Fibroblast of the conjunctiva (primary cell): ENCODE data around the gene CAMSAP1.

Experiments
- DNase-seq: peaks from one replicate; pipeline ENCODE4 v3.0.0-alpha.2; 2010; ENCODE audit warnings: low read depth

CAMSAP1 gene

DNA sequence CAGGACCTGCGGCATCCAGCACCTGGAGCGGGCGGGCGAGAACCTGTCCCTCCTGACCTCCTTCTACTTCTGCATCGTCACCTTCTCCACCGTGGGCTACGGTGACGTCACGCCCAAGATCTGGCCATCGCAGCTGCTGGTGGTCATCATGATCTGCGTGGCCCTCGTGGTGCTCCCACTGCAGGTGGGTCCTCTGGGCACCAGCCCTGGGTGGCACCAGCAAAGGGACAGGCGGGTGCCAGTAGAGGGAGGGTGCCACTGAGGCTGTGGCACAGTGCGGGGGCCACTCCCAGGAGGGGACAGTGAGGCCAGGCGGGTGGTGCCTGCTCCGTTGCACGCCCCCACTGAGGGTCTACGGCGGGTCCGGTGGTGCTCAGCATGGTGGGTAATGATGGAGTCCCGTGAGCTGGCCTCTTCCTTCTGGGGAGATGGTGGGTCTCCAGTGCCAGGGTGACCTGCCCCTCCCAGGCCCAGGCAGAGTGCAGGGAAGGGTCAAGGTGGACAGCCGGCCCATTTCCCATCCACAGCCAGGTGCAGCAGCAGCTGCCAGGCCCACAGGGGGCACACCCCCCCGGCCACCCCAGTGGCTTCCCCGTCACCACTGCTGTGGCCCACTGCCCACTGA lies 147.6 kb downstream of the CAMSAP1 start:
- no peak for DNase-seq

DNA sequence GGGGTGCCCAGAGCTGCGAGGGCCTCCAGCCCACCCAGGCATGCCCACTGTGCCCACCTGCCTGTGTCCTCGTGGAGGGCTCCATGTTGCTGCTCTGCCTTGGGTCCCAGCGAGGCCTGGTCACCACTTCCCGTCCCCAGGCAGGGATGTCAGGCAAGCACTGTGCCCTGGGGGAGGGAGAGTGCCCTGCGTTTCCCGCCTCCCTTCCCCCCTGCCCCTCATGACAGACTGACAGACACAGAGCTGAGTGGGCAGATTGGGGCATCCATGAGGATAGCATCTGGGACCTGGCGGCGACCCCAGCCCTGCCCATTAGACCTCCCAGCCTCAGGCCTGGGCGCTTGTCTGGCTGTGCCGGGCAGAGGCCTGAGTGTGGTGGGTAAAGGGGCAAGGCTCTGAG lies 148.5 kb downstream of the CAMSAP1 start:
- DNase-seq = no peak
